MM.1S (cell line): Measurements from ENCODE around the gene RAB35.
A peak's percentile ranks its signal among the peaks of the same experiment; 100 is the strongest.

ENCODE experiments used
- DNase-seq: peaks from one replicate; pipeline ENCODE4 v3.0.0-alpha.2; 2015
- H2AFZ ChIP-seq: fragments of 300-600 bp; sonication (generic); 2 replicates; pipeline ENCODE4 v1.6.0; 2016; ENCODE audit warnings: antibody characterized with exemption, low read length
- H3F3A ChIP-seq: fragments of 300-600 bp; sonication (generic); 2 replicates; pipeline ENCODE4 v1.6.1; 2016; ENCODE audit warnings: mild to moderate bottlenecking, antibody characterized with exemption, low read length, moderate library complexity, mixed read lengths; ENCODE audit not compliant: insufficient read depth
- H3K27ac ChIP-seq: fragments of 300-600 bp; sonication (generic); 2 replicates; pipeline ENCODE4 v1.5.1; 2016; ENCODE audit warnings: mild to moderate bottlenecking, low read length
- H3K27me3 ChIP-seq: fragments of 300-600 bp; sonication (generic); replicated peaks from 2 replicates; pipeline ENCODE4 v1.6.0; 2016; ENCODE audit warnings: low read length; ENCODE audit not compliant: insufficient read depth
- H3K36me3 ChIP-seq: fragments of 300-600 bp; sonication (generic); replicated peaks from 2 replicates; pipeline ENCODE4 v1.6.1; 2016; ENCODE audit warnings: mild to moderate bottlenecking, low read length, mixed read lengths; ENCODE audit not compliant: insufficient read depth
- H3K4me1 ChIP-seq: fragments of 300-600 bp; sonication (generic); 2 replicates; pipeline ENCODE4 v1.6.1; 2016; ENCODE audit warnings: low read length, mixed read lengths
- H3K4me2 ChIP-seq: fragments of 300-600 bp; sonication (generic); 2 replicates; pipeline ENCODE4 v1.6.0; 2016; ENCODE audit warnings: low read depth, low read length
- H3K4me3 ChIP-seq: fragments of 300-600 bp; sonication (generic); 2 replicates; pipeline ENCODE4 v1.5.1; 2016; ENCODE audit warnings: low read length, mixed read lengths
- H3K79me2 ChIP-seq: fragments of 300-600 bp; sonication (generic); 2 replicates; pipeline ENCODE4 v1.6.1; 2016; ENCODE audit warnings: mixed run types, low read length, mixed read lengths
- H3K9ac ChIP-seq: fragments of 300-600 bp; sonication (generic); 2 replicates; pipeline ENCODE4 v1.6.1; 2016; ENCODE audit warnings: low read length, mixed read lengths
- H3K9me2 ChIP-seq: fragments of 300-600 bp; sonication (generic); replicated peaks from 2 replicates; pipeline ENCODE4 v1.6.1; 2016; ENCODE audit warnings: mild to moderate bottlenecking, low read length, mixed read lengths; ENCODE audit not compliant: insufficient read depth
- H3K9me3 ChIP-seq: fragments of 300-600 bp; sonication (generic); replicated peaks from 2 replicates; pipeline ENCODE4 v1.6.1; 2016; ENCODE audit warnings: mild to moderate bottlenecking, low read length, mixed read lengths; ENCODE audit not compliant: insufficient read depth
- H4K20me1 ChIP-seq: fragments of 300-600 bp; sonication (generic); 2 replicates; pipeline ENCODE4 v1.6.1; 2016; ENCODE audit warnings: mild to moderate bottlenecking, low read length, moderate library complexity, mixed read lengths; ENCODE audit not compliant: insufficient read depth
- CTCF ChIP-seq: fragments of 300-600 bp; sonication (generic); IDR thresholded peaks from 2 replicates; pipeline ENCODE4 v1.5.1; 2016; ENCODE audit warnings: antibody characterized with exemption, low read length, mixed read lengths
- EZH2 ChIP-seq: fragments of 300-600 bp; sonication (generic); optimal IDR thresholded peaks from 2 replicates; pipeline ENCODE3; 2017; ENCODE audit warnings: low read depth, mild to moderate bottlenecking, antibody characterized with exemption, low read length, mixed read lengths
- EZH2phosphoT487 ChIP-seq: fragments of 300-600 bp; sonication (generic); IDR thresholded peaks from 2 replicates; pipeline ENCODE4 v1.6.1; 2018; ENCODE audit warnings: antibody characterized with exemption, low read length

RAB35 gene

GRCh38 chr12:120116792-120117651, 469 bp upstream of the RAB35 start:
- Histone ChIP-seq H3K9me3 (no peaks in the 10 kb centered on the region), H2AFZ (no peak overlapping the region), H3K4me2 (peak overlapping the region; percentile 81; the same call in 1 of the 2 replicates), H3K36me3 (no peaks in the 10 kb centered on the region), H3K9ac (peak overlapping the region; percentile 85), H3K4me3 (peak overlapping the region; percentile 72), H3K9me2 (no peaks in the 10 kb centered on the region), H4K20me1 (no peaks in the 10 kb centered on the region), H3K27me3 (no peaks in the 10 kb centered on the region), H3K27ac (peak overlapping the region; percentile 95), H3K4me1 (peaks cover 33% of the 10 kb centered on the region), H3K79me2 (peaks cover 50% of the 10 kb centered on the region), H3F3A (peaks cover 35% of the 10 kb centered on the region)
- peak; percentile 79 for DNase-seq
- TF ChIP-seq EZH2 (no peak), EZH2phosphoT487 (no peak), CTCF (no peak)

DNA sequence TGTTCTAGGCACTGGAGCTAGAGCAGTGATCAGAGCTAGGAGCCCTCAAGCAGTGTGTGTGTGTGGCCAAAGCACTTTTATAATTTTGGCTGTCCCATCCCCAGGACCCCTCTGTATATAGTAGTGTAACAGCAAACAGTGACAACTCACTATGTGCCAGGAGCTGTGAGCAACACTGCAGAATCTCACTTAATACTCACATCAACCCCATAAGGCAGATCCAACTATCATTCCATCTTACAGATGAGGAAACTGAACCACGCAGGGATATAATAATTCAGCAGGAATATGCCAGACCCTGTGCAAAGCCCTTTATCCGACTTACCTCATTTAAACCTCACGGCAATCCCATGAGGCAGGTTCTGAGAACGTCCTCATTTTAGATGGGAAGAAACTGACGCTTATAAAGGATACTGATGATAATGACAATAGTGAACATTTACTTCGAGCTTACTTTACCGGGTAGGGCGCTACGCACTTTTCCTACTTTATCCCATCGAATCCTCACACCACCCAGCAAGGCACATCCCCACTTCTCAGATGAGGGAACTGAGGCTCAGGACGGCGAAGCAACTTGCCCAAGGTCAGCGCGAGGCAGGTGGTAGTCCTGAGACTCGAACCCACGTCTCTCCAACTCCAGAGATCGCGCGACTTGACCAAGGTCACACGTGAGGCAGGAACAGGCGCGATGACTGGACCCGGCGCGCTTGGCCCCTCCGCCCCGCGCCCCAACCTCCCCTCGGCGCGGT, 687 bp downstream of the RAB35 start:
- Histone ChIP-seq H3K27ac (no peak overlapping the region), H3K79me2 (peaks cover 62% of the 10 kb centered on the region), H3F3A (peaks cover 26% of the 10 kb centered on the region), H3K36me3 (no peaks in the 10 kb centered on the region), H3K4me3 (peak overlapping the region; percentile 83), H3K4me1 (peaks cover 26% of the 10 kb centered on the region), H3K9me2 (no peaks in the 10 kb centered on the region), H2AFZ (no peak overlapping the region), H3K9me3 (no peaks in the 10 kb centered on the region), H3K9ac (peak overlapping the region; percentile 68), H3K4me2 (peak overlapping the region; percentile 84), H4K20me1 (no peaks in the 10 kb centered on the region), H3K27me3 (no peaks in the 10 kb centered on the region)
- TF ChIP-seq CTCF = no peak
- no peak for TF ChIP-seq EZH2
- TF ChIP-seq EZH2phosphoT487 = no peak
- DNase-seq = no peak

GRCh38 chr12:120115066-120115465, 1.5 kb downstream of the RAB35 start:
- no peak overlapping the region for H2AFZ ChIP-seq
- H3F3A ChIP-seq = peaks cover 26% of the 10 kb centered on the region
- peak overlapping the region; percentile 84 for H3K4me2 ChIP-seq
- no peak for DNase-seq
- H3K27ac ChIP-seq = no peak overlapping the region
- no peak overlapping the region for H3K9ac ChIP-seq
- no peaks in the 10 kb centered on the region for H3K36me3 ChIP-seq
- H4K20me1 ChIP-seq = no peaks in the 10 kb centered on the region
- TF ChIP-seq EZH2phosphoT487 (no peak), EZH2 (no peak), CTCF (no peak)
- H3K79me2 ChIP-seq = peaks cover 70% of the 10 kb centered on the region
- H3K4me1 ChIP-seq = peaks cover 20% of the 10 kb centered on the region
- peak overlapping the region; percentile 83; the same call in 1 of the 2 replicates for H3K4me3 ChIP-seq
- no peaks in the 10 kb centered on the region for H3K9me2 ChIP-seq
- H3K27me3 ChIP-seq = no peaks in the 10 kb centered on the region
- H3K9me3 ChIP-seq = no peaks in the 10 kb centered on the region
